Parathyroid adenoma (tissue), 2 donors: ENCODE results near the gene GADL1.
A peak's percentile ranks its signal among the peaks of the same experiment; 100 is the strongest.

Experiments used
- H2AFZ ChIP-seq: fragments of 300-600 bp; sonication (generic); one replicate; pipeline ENCODE4 v1.7.0; 2017; ENCODE audit warnings: antibody characterized with exemption, mild to moderate bottlenecking
- H3K27ac ChIP-seq: fragments of 300-600 bp; sonication (generic); one replicate; pipeline ENCODE4 v1.7.0; 2017
- H3K27me3 ChIP-seq: fragments of 300-600 bp; sonication (generic); one replicate; pipeline ENCODE4 v1.7.0; 2017; ENCODE audit warnings: low read length; ENCODE audit not compliant: control insufficient read depth, insufficient read depth
- H3K36me3 ChIP-seq: fragments of 300-600 bp; sonication (generic); one replicate; pipeline ENCODE4 v1.7.0; 2017; ENCODE audit warnings: low read length; ENCODE audit not compliant: control insufficient read depth, insufficient read depth
- H3K4me1 ChIP-seq: fragments of 300-600 bp; sonication (generic); one replicate; pipeline ENCODE4 v1.7.0; 2017; ENCODE audit warnings: control low read depth
- H3K4me2 ChIP-seq: fragments of 300-600 bp; sonication (generic); one replicate; pipeline ENCODE4 v1.7.0; 2017; ENCODE audit warnings: low read length
- H3K4me3 ChIP-seq: fragments of 300-600 bp; sonication (generic); one replicate; pipeline ENCODE4 v1.7.0; 2017; ENCODE audit warnings: low read depth, low read length
- H3K79me2 ChIP-seq: fragments of 300-600 bp; sonication (generic); one replicate; pipeline ENCODE4 v1.7.0; 2017; ENCODE audit warnings: control low read depth
- H3K9ac ChIP-seq: fragments of 300-600 bp; sonication (generic); one replicate; pipeline ENCODE4 v1.7.0; 2017; ENCODE audit warnings: mild to moderate bottlenecking
- H3K9me3 ChIP-seq: fragments of 300-600 bp; sonication (generic); one replicate; pipeline ENCODE4 v1.7.0; 2017; ENCODE audit warnings: low read length; ENCODE audit not compliant: control insufficient read depth
- TF ChIP-seq, protein P1 (sequence below): fragments of 300-600 bp; sonication (generic); IDR thresholded peaks from one replicate; pipeline ENCODE4 v1.7.0; 2017; ENCODE audit warnings: antibody characterized with exemption, mild to moderate bottlenecking
- donor health status: primary hyperparathyroidism.

Gene GADL1

DNA sequence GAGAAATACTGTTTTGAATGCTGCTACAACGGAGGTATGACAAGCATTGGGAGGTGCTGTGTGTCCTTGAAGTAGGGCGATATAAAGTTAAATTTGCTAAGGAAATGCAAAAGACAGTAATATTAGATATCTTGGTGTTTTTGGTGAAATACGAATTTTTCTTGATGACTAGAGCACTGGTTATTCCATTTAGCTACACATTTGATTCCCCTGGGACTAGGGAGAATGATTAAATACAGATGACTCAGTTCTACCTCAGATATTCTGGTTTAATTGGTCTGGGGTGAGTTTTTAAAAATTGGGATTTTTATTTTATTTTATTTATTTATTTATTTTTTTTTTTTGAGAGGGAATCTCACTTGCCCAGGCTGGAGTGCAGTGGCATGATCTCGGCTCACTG, 18.7 kb upstream of the GADL1 start:
- H3K4me3 ChIP-seq = no peak overlapping the region
- no peaks in the 10 kb centered on the region for H3K27me3 ChIP-seq
- no peaks in the 10 kb centered on the region for H3K79me2 ChIP-seq
- TF ChIP-seq, protein P1, sequence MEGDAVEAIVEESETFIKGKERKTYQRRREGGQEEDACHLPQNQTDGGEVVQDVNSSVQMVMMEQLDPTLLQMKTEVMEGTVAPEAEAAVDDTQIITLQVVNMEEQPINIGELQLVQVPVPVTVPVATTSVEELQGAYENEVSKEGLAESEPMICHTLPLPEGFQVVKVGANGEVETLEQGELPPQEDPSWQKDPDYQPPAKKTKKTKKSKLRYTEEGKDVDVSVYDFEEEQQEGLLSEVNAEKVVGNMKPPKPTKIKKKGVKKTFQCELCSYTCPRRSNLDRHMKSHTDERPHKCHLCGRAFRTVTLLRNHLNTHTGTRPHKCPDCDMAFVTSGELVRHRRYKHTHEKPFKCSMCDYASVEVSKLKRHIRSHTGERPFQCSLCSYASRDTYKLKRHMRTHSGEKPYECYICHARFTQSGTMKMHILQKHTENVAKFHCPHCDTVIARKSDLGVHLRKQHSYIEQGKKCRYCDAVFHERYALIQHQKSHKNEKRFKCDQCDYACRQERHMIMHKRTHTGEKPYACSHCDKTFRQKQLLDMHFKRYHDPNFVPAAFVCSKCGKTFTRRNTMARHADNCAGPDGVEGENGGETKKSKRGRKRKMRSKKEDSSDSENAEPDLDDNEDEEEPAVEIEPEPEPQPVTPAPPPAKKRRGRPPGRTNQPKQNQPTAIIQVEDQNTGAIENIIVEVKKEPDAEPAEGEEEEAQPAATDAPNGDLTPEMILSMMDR = no peak
- H3K4me2 ChIP-seq = no peak overlapping the region
- H3K36me3 ChIP-seq = no peaks in the 10 kb centered on the region
- H3K4me1 ChIP-seq = no peaks in the 10 kb centered on the region
- no peak overlapping the region for H3K9ac ChIP-seq
- no peaks in the 10 kb centered on the region for H3K9me3 ChIP-seq
- H2AFZ ChIP-seq = no peak overlapping the region
- H3K27ac ChIP-seq = no peak overlapping the region

DNA sequence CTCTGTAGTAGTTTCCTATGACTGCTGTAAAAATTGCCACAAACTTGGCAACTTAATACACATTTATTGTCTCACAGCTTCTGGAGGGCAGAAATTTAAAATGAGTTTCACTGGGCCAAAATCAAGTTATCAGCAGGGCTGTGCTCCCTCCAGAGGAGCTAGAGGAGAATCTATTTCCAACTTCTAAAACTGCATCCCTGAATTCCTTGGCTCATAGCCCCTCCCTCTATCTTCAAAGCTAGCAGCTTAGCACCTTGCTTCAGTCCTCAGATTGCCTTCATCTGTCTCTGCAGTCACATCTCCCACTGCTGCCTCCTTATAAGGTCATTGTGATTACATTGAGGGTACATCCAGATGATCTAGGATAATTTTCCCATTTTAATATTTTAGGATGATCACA, 17.8 kb upstream of the GADL1 start:
- Histone ChIP-seq H3K4me2 (no peak overlapping the region), H3K79me2 (no peaks in the 10 kb centered on the region), H2AFZ (no peak overlapping the region), H3K4me1 (no peaks in the 10 kb centered on the region), H3K9me3 (no peaks in the 10 kb centered on the region), H3K27ac (no peak overlapping the region), H3K9ac (no peak overlapping the region), H3K27me3 (no peaks in the 10 kb centered on the region), H3K36me3 (no peaks in the 10 kb centered on the region), H3K4me3 (no peak overlapping the region)
- TF ChIP-seq, protein P1 = no peak

DNA sequence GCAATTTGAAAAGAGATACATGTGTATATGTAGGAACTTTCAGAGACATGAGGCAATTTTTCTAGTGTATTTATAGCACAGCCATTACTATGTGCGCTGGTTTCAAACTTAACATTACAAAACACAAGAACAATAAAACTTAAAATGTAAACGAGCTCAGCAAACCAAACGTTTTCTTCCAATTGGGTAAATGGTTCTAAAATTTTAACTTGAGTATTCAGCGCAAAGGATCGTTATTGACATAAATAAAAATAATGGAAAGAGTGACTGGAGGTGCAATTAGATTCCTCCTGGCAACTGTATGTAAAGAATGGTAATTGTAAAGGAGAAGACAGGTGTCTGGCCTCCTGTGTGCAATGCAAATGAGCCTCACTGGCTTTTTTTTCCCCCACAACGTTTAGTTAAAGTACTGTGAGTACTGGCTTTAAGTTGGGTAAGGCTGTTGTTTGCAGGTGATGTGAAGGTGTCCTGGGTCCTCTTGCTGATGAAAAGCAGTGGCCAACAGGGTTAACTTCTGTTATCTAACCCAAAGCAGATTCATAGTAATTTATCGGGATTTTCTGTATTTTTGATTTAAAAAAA, 14.1 kb upstream of the GADL1 start:
- Histone ChIP-seq H3K27ac (no peak overlapping the region), H3K36me3 (no peaks in the 10 kb centered on the region), H2AFZ (no peak overlapping the region), H3K9me3 (no peaks in the 10 kb centered on the region), H3K27me3 (no peaks in the 10 kb centered on the region), H3K4me1 (peaks cover 12% of the 10 kb centered on the region), H3K4me2 (no peak overlapping the region), H3K4me3 (no peak overlapping the region), H3K9ac (no peak overlapping the region), H3K79me2 (no peaks in the 10 kb centered on the region)
- TF ChIP-seq, protein P1 = no peak

DNA sequence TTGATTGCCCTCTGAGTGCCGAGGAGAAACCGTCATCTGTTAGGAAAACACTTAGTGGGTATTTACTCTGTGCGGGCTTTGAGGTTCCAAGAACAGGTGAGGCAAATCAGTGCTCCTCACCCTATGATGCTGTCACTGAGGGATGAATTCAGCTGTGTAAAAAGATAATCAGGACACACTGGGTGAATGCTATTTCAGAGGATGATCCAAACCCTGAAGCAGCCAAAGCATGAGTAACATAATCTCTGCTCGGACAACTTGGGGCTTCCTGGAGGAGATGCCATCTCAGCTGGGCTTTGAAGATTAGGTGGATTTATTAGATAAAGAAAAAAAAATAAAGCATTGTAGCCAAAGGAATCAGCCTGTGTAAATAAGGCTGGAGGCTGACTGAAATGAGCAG, 10.5 kb upstream of the GADL1 start:
- H3K36me3 ChIP-seq = no peaks in the 10 kb centered on the region
- peaks cover 12% of the 10 kb centered on the region for H3K4me1 ChIP-seq
- H3K9me3 ChIP-seq = no peaks in the 10 kb centered on the region
- H3K79me2 ChIP-seq = no peaks in the 10 kb centered on the region
- no peaks in the 10 kb centered on the region for H3K27me3 ChIP-seq
- TF ChIP-seq, protein P1 = no peak
- H3K9ac ChIP-seq = no peak overlapping the region
- H3K4me3 ChIP-seq = no peak overlapping the region
- peak overlapping the region; percentile 35 for H2AFZ ChIP-seq
- peak overlapping the region; percentile 12 for H3K4me2 ChIP-seq
- no peak overlapping the region for H3K27ac ChIP-seq

DNA sequence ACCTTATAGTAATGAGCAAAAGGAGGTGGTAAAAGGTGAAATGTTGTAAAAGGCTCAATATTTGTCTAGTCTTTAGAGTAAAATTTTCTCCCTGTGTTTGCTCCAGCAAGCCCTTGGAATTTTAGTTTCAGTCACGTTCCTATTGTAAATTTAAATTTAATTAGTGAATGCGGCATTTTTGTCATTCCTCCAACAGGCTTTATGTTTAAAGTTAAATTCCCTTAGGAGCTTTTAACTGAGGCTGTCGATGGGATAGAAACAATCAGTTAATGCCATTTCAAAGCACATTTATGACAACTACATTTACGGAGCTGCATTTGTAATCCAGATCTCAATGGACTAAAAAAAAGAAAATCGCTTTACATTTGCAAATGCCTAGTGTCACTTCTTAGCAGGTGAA, 868 bp upstream of the GADL1 start:
- Histone ChIP-seq H3K27ac (no peak overlapping the region), H3K79me2 (no peaks in the 10 kb centered on the region), H3K4me1 (no peaks in the 10 kb centered on the region), H2AFZ (no peak overlapping the region), H3K4me2 (peak overlapping the region; percentile 94), H3K27me3 (no peaks in the 10 kb centered on the region), H3K36me3 (no peaks in the 10 kb centered on the region), H3K9ac (no peak overlapping the region), H3K9me3 (no peaks in the 10 kb centered on the region), H3K4me3 (no peak overlapping the region)
- TF ChIP-seq, protein P1 = no peak
